Middle frontal gyrus (tissue), 1 donor: ENCODE measurements around the gene MAPRE2.
A peak's percentile ranks its signal among the peaks of the same experiment; 100 is the strongest.

Experiments
- DNase-seq: peaks from one replicate; pipeline ENCODE4 v3.0.0-alpha.2; 2015; ENCODE audit warnings: low spot score; ENCODE audit errors: extremely low spot score

MAPRE2 gene

DNA sequence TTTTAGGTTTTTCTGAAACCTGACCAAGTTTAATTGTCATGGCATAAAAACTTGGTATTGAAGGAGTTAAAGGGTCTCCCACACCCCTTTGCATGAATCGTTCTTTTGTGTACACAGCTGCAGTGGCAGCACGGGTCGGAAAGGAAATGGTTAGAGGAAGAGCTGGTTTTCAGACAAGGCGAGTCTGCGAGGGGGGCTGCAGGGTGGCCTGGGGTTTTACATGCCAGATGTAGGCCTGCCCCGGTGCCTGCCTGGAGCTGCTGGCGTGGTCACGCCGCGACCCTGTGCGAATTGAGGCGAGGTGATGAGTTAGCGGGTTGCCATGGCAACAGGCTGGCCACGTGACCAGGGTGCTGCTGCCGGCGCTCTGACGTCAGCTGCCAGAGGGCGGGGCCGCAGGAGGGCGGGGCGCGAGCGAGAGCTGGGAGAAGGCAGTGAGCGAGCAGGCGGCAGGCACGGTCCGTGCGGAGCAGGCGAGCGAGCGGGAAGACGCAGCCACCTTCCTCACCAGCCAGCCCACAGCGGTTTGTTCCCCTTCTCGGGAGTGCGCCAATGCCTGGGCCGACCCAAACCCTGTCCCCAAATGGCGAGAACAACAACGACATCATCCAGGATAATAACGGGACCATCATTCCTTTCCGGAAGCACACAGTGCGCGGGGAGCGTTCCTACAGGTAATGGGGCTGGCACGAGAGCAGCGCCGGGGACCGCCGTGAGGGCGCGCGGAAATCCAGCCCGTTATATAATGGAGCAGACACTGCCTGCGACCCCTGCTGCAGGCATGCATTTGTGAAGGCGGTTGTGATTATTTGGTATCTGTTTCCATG, at the start of gene MAPRE2:
MAPRE2 (plus strand) TSS at position 426 of the 827 bp plus-strand sequence; CDS start at position 553, 127 bp downstream.
- DNase-seq, result peak; percentile 95

DNA sequence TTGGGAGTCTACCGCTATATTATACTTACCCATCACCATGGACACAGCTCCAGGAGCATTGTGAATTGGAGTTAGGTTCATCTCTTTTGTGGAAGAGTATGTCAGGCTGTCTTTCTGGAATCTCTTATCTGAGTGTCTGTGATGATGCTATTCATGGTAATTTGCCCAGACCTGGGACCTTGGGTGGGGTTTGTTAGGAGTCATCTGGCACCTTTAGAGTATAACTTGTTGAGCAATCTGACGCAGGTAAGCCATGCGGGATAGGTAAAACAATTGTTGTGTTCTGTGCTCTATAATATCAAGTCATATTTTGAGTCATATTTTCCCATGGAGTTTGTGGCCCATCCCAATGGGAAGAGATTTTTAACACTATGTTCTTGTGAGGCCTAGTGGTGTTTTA, 49.7 kb upstream of the MAPRE2 start:
- DNase-seq, result no peak

DNA sequence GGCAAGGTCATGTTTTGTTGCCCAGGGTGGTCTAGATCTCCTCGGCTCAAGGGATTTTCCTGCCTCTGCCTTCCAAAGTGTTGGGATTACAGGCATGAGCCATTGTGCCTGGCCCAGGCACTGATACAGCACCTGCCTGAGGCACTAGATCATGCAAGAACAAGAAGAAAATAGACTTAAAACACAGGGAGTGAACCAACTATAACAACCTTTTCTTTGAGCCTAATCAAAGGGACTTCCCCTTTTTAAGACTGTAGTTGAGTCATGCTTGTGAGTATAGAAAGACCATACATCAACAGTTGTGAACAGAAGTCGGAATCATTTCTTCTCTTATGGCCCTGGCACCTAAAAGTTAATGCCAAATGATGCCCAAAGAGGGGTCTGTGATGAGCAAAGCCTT, 47.9 kb upstream of the MAPRE2 start:
- no peak for DNase-seq

DNA sequence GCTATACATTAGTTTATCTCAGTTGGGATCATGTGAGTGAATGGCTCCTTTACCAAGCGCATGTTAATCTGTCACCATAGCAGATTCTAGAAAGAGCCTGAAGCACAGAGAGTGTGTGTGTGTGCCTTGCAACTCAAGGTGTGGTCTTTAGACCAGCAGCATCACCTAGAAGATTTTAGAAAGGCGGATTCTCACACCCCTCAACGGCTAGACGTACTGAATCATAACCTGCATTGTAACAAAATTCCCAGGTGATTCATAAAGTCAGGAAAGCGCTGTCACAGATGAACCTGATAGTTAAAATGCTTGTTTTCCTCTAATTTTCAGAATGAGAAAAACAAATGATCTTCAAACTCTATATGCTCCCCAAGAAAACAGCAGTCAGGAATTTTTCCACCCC, 45.5 kb upstream of the MAPRE2 start:
- no peak for DNase-seq

DNA sequence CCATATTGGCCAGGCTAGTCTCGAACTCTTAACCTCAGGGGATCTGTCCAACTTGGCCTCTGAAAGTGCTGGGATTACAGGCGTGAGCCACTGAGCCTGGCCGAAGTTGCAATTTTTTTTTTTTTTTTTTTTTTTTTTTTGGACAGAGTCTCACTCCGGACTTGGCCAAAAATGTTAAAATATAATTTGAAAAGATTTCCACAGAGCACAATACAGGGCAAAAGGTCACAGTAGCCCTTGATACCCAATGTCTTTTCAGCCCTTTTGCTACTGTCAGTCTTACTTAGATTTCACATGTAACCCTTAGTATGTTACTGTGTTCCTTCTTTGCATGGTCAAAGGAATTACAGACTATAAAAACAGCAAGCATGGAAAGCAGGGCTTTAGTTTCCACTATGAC, 42.6 kb upstream of the MAPRE2 start:
- DNase-seq, result no peak

DNA sequence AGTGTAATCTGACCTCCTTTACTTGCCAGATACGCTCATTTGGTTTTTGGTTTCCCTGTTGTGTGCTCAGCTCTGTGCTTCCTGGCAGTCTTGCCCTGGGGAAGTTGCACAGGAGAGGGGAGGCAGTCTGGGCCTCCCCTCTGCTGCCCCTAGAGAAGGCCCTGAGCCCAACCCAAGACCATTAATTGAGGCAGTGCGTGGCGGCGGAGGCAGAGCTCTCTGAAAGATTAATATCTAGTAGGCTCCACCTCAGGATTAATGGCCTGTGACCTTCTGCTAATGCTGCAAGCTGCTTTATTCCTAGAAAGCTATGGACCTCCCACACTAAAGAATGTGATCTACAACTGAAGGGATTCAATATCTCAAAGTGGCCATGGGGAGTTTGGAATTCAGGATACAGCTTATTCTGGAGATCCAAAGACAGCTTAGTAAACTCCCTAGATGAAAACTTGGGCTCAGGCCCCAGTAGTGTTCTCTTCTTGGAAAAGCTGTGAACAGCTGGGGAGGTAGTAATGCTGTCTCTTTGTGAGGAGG, 41.4 kb upstream of the MAPRE2 start:
- no peak for DNase-seq

DNA sequence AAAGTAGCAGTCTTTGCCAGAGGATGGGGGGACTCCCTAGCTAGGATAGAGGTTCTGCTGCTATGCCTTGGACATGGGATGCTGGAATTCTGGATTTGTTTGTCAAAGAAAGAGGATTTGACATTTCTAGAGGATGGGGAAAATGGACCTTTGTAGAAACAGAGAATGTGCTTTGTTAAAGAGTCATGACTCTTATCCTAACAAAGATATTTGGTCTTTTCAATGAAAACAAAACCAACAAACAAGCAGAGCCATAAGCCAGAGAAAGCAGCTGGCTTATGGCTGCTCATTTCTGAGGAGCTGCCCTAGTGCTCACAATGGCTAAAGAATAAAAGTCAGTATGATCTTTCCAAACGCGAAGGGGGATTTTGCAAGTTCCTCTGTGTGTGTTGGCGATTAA, 40.8 kb upstream of the MAPRE2 start:
- DNase-seq, result no peak

DNA sequence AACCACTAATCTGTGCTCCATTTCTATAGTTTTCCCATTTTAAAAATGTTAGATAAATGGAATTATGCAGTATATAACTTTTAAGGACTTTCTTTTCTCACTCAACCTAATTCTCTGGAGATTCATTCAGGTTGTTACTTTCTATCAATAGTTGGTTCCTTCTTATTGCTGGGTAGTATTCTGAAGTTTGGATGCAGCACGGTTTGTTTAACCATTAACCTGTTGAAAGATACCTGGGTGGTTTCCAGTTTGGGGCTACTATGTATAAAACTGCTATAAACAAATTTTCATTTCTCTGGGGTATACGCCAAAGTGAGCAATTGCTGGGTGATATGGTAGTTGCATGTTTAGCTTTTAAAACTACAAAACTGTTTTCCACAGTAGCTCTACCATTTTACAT, 39.1 kb upstream of the MAPRE2 start:
- no peak for DNase-seq

DNA sequence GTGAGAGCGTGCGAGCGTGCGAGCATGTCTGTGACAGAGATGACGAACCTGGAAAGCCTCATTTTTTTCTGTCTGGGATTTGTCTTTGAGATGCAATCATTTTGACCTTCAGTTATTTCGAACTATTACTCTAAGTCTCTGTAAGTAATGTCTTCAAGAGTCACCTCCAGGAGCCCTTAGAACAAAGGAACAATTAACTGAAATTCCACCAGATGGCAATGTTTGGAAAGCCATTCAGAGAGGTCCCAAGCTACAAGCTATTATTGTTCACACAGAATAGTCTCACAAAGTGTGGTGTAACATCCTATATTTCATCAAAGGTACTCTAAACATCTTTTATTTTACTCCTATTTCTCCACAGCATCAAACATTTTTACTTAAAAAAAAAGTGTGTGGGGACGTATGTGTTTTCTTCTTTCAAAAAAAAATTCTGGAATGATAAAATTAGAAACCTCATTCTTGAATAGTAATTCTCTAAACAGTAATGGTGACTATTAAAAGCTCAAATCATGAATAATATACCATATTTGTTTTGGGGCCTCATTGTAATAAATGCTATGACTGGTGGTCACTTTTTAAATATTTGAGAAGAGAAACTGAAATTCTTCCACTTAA, 35.1 kb upstream of the MAPRE2 start:
- peak; percentile 68 for DNase-seq

DNA sequence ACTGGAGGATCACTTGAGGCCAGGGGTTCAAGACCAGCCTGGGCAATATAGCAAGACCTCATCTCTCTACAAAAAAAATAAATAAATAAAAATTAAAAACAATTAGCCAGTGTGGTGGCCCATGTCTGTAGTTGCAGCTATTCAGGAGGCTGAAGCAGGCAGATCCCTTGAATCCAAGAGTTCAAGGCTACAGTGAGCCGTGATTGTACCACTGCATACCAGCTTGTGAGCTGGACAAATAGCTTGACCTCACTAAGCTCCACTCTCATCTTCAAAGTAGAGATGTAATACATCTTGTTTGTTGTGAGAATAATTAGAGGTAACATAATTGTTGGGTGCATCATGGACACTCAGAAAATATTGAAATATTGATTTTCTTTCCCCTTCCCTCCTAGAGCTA, 31.1 kb upstream of the MAPRE2 start:
- no peak for DNase-seq

DNA sequence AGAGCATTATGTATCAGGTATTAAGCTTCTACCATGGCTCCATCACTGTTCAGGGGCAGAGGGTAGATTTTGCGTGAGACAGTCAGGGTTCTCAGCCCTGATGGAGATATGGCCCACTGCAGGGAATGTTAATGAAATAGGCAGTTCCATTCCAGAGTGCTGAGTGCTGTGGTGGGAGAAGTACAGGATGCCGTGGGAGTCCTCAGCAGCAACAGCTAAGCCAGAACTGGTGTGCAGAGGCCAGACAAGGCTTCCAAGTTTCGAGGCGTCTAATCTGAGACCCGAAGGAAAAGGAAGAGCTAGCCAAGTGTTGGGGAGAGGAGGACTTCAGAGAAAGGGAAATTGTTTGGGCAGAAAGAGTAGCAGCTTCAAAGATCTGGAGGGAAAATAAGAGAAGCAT, 30.2 kb upstream of the MAPRE2 start:
- DNase-seq, result no peak

DNA sequence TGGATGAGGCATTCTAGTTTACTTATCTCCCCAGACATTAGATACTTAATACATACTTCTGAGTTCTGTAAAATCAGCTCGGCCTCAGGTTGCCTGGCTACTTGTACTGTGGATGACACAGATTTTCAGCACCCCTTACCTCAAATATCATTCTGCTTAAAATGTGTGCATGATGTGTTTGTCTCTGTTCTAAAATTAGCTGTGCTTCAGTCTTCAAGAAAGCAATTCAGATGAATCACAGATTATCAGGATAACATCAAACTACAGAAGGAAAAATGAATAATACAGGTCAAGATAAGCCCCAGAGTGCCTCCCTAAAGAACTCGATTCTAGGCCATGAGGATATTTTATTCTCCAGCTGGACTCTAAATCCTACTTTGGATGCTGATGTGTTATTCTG, 21.3 kb upstream of the MAPRE2 start:
- no peak for DNase-seq

DNA sequence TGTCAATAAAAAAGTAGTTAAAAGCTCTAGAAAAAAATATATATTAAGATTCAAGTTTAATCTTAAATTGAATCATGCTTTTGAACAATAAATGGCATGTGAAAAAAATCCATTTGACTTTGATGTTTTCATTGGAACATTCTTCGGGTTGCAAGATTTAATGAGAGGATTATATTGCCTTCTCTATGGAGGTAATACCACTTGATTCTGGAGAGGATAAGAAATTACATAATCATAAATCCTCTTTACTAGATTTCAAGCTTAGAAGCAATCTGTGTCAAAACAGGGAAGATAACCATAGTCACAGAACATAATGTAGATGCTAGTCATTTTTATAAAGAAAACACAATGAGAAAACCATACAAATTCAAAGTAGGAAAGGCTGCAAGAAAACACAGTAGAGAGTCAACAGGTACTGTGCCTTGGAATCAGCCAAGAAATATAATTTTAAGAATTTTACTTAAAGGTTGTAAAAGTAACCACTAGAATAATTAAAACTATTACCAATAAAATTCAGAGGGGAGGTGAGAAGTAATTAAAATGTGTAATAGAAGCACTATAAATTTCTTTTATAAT, 18.7 kb upstream of the MAPRE2 start:
- no peak for DNase-seq

DNA sequence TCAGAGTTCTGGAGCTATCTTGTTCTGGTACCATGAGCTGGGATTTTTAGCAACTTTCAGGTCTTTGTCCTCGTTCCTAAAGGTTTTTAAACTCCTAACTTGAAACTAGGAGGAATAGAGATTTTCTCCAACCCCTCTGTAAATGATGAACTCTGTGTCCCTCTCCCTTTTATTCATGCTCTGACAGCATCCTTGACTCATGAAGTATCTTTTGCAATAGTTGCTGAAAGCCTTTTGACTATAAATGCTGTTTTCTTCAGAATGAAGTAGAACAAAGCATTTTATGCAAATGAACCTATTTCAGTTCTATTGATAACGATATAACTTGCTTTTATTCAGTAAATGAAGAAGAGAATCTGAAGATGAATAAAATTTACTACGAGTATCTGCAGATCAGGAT, 17.0 kb upstream of the MAPRE2 start:
- DNase-seq, result no peak

DNA sequence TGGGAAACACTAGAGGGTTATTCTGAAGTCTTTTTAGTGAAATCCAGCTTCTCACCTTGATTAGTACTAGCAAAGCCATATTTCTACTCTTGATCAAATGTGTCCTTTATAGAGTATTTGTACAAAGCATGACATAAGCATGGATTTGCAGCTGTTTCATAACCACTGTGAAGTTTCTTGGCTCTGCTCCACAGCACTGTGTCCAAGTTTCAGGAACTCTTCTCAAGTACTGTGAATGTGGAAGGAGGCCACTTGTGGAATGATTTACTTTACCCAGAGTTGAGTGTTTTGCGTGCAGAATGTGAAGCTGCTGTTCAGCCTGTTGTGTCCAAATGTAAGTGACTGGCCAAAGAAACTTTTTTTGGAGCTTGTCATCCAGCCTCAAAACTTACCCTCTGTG, 16.2 kb upstream of the MAPRE2 start:
- no peak for DNase-seq

DNA sequence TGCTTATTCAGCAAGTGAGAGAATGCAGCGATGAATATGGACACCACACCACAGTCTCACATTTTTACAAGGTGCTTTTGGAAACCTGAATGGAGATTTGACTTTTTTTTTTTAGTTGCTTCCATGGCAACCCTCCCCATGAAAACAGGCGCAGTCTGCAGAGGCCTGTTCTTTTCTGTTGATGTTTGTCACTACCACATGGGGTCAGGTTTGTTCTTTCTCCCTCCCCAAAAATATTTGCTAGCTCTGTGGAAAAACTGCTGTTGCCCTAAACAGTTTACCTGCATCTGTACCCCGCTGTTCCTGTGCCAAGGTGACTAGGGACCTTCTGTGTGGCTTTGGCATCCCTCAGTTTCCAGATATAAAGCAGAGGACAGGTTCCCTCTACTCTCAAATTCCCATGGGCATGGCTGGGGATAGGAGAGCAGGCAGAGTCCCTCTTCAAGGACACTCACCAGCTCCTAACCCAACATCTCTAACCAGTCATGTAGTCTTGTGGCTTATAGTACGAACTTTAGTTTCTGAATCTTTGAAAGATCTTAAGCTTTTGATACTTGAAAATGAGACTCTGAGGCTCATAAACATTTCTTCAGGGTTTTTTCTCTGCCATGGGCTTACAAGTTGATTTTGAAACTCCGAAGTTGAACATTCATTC, 14.7 kb upstream of the MAPRE2 start:
- no peak for DNase-seq

DNA sequence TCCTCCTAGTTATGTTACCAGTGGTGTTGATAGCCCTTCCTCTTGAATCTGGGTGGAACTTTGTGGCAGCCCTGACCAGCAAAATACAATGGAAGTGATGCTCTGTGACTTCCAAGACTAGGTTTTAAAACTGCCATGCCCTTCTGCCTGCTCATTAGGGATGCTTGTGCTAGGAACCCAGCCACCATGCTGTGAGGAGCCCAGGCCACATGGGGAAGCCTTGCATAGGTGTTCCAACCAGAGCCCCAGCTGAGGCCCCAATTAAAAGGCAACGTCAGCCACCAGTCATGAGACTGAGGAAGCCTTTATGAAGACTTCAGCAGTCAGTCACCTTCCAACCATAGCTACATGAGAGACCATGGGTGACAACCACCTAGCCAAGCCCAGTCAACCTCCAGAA, 14.0 kb upstream of the MAPRE2 start:
- no peak for DNase-seq

DNA sequence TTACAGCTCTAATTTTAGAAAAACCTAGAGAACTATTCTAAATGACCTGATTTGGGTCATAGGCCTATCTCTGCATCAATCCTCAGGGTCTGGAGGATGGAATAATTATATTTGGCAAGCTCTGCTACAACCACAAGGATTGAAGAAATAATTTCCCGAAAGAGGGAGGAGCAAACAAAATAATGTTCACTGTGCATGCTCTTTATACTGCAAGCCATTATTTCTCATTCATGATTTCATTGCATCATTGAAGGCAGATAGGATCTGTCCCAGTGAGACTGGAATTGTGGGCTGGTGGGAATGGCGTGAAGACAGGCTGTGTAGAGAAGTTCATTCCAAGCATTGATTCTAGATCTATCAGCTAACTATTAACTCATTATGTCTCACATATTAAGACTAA, 12.7 kb upstream of the MAPRE2 start:
- DNase-seq, result no peak

DNA sequence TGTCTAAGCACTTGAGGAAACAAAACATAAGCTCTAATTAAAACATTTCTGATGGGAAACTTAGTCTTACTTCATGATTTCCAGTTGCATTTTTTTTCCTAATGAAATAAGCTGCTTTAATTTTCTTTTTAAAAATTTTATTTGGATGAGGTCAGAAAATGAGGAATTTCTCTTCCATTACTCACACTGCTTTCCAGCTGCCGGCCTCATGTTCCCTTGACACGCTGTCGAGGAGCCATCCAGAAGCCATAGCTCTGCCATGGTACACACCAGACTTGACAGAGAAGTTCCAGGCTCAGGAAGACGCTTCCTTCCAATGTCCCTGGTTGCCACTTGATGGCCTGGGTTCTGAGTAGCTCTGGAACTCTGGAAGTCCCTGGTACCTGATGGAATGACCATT, 12.1 kb upstream of the MAPRE2 start:
- no peak for DNase-seq

DNA sequence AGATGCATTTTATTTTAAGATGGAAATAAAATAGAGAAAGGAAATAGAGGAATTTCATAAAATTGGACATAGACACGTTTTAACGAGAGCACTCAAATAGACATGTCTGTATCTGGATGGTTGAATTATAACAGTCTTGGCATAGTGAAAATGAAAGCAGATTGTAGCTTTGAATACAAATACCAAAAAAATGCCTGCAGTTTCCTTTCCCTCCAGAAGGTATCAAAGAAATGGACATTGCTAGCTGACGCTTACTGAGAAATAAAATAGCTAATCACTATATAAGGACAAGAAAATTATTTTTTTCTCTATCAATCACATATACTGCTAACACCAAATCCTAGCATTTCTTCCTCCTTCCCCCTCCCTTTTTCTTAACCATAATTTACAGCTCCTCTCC, 11.4 kb upstream of the MAPRE2 start:
- DNase-seq, result no peak

DNA sequence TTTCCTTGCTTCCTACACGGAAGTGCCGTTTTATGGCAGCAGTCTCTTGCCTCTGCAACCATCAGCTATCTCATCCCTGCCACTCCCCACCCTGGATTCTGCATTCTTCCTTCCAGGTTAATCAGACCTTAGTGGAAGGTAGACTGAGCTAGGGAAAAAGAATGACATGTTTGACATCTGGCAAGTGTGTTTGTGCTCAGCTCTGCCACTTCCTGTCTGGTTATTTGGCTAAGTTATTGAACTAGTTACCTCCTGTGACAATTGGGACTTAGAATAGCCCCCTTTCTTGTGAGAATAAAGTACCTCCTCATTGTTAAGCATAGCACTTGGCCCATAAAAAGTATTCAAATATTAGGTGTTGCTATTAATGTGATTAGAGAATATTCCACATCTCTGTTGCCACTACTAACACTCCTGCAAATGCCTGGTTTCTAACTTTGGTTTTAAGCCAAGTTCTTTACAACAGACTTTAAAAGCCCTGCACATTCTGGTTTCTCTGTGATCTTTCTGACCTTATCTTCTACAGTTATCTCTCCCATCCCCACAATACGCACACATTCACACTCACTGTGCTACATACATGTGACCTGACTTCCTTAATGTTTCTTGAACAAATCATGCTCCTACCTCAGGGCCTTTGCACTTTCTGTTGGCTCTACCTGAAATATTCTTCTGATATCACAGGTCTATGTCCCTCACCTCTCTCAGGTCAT, 10.8 kb upstream of the MAPRE2 start:
- no peak for DNase-seq
